GF-D8 (cell line): ENCODE data around the gene ZDHHC8.

Source experiments
- DNase-seq: peaks from one replicate; lab custom pipeline; 2025; lab: John Stamatoyannopoulos, UW

Gene ZDHHC8

DNA sequence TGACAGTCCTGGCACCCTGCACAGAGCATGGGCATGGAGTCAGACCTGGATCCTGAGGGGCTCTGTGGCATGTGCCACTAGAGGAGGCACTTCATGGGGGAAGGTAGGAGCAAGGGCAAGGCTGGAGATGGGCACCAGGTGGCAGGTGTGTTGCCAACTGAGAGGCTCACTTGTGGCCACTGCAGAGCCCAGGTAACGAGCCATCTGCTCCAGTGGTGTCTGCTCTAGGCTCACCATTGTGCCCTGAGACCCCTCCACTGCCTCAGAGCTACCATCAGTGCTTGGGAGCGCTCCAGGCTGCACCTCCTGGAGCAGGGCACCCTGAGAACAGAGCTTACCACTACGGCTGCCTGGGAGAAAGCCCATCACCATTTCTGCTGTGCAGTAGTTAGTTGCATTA is 1.3 kb upstream of the ZDHHC8 start:
- DNase-seq = no peak

DNA sequence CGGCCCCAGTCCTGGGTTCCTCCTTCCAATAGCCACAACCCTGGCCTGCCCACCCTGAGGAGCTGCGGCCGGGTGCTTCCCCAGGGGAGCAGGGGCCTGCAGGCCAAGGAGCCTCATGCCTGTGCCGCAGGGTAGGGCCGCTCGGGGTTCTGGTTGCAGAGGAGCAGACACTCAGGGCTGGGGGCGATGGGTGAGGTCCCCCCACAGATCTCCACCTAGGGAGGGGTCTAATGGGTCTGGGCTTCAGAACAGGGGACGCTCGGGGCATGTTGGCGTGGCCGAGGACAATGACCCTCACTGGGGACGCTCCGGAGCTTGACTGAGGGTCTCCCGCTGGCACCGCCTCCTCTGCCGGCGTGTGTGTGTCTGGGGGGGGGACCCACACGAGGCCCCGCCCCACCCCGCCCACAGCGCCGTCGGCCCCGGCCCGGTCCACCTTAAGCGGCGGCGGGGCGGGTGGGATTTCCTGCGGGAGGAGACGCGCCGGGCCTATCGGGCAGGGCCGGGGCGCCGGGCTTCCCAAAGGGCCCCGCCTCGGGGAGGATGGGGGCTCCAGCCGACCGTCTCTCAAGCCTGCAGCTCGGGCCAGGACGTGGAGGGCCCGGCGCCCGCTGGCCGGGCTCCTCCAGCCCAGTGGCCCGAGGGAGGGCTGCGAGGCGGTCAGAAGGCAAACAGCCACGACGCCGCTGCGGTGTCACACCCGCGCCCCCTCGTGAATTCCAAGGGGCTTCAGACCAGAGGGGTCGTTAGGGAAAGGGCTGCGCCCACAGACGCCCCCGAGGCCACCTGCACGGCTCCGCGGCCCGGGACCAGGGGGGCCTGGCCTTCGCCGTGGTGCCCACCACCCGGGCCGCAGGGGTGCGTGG is 640 bp upstream of the ZDHHC8 start:
- no peak for DNase-seq

DNA sequence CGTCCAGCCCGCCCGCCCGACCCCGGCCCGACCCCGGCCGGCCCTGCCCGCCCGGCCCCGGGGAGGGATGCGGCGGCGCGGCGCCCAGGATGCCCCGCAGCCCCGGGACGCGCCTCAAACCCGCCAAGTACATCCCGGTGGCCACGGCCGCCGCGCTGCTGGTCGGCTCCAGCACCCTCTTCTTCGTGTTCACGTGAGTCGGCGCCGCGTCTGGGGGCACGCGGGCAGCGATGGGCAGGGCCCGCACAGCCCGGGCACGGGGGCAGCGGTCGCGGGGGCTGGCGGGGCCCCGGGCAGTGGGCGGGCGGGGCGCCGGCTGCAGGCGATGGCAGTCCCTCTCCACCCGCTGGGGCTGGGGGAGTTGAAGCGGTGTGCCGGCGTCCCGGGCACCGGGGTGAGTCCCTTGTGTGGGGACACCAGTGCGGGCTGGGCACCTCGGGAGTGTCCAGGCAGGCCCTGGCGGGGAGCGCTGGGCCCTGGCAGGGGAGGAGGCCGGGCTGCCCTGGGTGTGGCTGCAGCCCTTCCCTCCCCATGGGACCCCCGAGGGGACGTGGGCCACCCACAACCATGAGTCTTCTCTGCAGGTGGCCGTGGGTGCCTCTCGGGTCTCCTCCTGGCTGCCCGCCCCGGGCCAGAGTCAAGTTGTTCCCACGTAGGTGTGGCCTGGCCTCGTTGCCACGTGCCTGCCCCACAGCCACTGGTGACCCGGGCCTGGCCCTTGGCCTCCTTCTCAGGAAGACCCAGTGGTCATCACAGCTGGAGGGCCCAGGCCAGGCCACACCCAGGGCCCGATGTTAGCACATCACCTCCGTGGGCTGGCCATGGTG is 468 bp downstream of the ZDHHC8 start:
- DNase-seq = no peak

- DNase-seq = no peak
Measured at GRCh38 chr22:20132686-20133246, 1.2 kb downstream of the ZDHHC8 start.

- DNase-seq = no peak
Measured at GRCh38 chr22:20133930-20134549, 2.4 kb downstream of the ZDHHC8 start.

DNA sequence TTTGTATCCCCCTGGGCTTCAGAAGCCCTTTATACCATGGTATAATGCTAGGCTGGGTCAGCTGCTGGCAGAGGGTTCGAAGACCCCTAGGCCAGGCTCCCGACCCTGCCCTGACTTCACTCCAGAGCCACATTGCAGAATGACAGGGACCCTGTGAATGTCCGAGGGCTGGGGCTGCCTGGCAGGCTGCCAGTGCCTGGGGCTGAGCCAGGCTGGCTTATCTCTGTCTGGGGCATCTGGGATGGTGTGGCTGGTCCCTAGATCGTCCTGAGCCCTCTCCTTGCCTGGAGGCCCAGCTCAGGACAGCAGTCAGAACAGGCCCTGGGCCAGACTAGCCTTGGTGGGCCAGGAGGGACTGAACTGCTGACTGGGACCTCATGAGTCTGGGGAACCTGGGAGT is 3.7 kb downstream of the ZDHHC8 start:
- no peak for DNase-seq

- DNase-seq = no peak
Measured at GRCh38 chr22:20135806-20136602, 4.4 kb downstream of the ZDHHC8 start.

DNA sequence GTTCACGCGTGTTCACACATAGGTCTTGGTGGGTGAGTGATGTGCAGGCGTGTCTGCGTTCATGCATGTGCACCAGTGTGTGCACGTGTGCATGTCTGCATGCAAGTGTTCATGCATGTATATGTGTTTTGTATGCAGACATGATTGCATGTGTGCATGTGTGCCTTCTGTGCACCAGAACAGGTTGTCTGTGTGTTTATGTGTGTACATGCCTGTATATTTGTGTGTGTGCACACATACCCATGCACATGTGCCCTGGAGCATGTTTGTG is 4.9 kb downstream of the ZDHHC8 start:
- DNase-seq = no peak

DNA sequence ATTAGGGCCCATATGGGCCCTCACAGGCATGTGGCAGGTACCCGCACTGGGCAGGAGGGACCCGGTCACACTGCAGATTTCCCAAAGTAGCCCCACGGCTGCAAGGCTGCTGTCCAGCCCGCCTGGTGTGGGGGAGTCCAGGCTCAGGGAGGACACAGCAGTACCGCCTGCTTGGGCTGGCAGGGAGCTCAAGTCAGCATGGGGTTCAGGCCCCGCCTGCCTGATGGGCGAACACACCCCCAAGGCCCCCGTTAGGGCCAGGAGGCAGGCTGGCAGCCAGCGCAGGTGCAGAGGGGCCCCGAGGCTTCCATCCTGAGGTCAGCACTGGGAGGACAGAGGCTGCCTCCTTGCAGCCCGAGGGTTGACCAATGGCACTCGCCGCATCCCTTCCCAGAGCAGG is 5.5 kb downstream of the ZDHHC8 start:
- no peak for DNase-seq

DNA sequence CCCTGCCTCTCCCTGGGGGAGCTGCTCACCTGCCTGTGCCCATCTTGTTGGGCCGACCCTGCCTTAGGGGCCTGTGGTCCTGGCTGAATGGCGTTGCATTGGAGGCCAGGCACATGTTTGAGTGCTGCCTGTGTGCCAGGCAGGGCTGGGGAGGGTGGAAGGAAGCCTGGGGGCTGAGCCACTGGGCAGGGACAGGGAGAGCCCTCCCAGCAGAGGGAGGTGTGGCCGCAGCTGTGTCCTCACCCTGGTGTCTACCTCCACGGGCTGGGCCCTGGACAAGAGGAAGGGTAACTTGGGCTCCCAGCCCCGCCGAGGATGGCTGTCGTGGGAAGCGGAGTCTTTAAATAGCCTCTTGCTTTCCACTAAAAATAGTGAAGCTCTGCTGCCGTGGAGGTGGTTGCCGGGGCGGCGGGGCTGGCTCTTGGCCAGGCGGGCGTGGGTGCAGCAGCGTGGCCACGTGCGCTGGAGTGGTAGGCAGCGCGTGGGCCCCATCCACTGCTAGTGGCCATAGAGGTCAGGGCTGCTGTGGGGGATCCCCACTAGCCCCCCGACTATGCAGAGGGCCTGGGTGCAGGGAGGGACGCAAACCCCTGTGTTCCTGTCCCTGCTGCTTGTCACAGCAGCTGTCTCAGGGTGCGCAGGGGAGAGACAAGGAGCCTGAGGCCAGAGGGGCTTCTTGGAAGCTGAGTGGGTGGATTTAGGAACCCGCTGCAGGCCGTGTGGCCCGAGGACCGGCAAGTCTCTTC is 6.2 kb downstream of the ZDHHC8 start:
- DNase-seq = no peak

- DNase-seq = no peak
Measured at GRCh38 chr22:20138417-20138738, 6.8 kb downstream of the ZDHHC8 start.

GRCh38 chr22:20138868-20139267 is 7.3 kb downstream of the ZDHHC8 start:
- no peak for DNase-seq

DNA sequence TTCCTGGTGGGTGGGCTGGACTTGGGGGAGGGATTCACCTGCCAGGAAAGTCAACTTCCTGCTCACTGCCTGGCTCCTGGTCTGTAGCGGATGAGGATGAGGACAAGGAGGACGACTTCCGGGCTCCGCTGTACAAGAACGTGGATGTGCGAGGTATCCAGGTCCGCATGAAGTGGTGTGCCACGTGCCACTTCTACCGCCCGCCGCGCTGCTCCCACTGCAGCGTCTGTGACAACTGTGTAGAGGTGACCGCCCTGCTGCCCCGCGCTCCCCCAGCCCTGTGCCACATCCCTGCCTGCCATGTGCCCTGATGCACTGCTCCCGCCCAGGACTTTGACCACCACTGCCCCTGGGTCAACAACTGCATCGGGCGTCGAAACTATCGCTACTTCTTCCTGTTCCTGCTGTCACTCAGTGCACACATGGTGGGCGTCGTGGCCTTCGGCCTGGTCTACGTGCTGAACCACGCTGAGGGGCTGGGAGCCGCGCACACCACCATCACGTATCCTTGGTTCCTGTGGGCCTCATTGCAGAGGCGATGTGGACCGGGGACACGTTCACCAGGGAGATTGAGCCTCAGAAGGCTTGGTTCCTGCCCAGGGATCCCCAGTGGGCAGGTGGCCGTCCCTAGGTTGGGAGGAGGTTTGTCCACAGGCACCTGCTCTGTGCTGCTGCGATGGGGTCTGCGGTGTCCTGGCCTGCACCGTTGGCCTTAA is 7.9 kb downstream of the ZDHHC8 start:
- DNase-seq = no peak

GRCh38 chr22:20140107-20140445 is 8.5 kb downstream of the ZDHHC8 start:
- no peak for DNase-seq

- DNase-seq = no peak
Measured at GRCh38 chr22:20140521-20140964, 8.9 kb downstream of the ZDHHC8 start.

GRCh38 chr22:20141186-20142077 is 9.8 kb downstream of the ZDHHC8 start:
- no peak for DNase-seq

DNA sequence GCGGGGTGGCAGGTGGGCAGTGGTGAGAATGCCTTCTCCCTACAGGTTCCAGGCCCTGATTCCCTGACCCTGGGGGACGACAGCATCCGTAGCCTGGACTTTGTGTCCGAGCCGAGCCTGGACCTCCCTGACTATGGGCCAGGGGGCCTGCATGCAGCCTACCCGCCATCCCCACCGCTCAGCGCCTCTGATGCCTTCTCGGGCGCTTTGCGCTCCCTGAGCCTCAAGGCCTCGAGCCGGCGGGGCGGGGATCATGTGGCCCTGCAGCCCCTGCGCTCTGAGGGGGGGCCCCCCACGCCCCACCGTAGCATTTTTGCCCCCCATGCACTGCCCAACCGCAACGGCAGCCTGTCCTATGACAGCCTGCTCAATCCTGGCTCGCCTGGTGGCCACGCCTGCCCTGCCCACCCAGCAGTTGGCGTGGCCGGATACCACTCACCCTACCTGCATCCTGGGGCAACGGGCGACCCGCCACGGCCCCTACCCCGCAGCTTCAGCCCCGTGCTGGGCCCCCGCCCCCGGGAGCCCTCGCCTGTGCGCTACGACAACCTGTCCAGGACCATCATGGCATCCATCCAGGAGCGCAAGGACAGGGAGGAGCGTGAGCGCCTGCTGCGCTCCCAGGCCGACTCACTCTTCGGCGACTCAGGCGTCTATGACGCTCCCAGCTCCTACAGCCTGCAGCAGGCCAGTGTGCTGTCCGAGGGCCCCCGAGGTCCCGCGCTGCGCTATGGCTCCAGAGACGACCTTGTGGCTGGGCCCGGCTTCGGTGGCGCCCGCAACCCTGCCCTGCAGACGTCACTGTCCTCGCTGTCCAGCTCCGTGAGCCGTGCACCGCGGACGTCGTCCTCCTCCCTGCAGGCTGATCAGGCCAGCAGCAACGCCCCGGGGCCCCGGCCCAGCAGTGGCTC is 11.4 kb downstream of the ZDHHC8 start:
- no peak for DNase-seq

DNA sequence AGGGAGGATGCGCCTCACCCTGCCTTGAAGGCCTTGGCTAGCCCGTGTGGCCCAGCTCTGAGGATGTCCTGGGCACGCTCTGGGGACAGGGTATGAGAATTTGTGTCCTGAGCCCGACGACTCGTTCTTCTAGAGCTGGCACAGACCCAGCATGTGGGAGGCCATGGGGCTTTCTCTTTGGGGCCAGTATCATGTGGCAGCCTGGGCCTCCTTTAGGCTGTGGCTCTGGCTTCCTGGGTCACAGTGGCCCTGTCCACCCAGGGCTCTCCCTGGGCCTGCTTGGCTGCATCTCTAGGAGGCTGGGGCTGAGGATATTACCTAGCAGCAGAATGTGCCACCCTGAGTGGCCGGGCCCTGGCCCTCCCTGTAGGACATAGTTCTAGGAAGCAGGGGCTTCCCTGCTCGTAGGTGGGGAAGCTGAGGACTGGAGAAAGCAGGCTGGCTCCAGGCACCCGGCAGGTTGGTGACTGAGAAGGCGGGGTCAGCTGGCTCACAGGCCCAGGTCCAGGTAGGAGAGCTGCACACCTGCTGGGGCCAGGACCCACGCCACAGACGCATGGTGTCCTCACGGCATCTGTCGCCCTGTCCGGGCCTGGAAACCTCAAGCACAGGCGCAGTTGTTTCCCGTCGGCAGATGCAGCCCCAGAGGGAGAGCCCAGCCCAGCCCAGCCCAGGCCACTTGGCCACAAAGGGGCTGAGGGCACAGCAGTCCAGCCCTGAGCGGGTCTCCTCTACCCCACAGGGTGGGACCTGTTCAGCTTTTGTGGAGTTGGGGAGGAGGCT is 12.5 kb downstream of the ZDHHC8 start:
- no peak for DNase-seq
